NCI-H2196 (cell line): ENCODE results near the gene CHD5.

Source experiments
- DNase-seq: peaks from one replicate; lab custom pipeline; 2025; ENCODE audit not compliant: unreplicated experiment; lab: John Stamatoyannopoulos, UW

CHD5 gene

DNA sequence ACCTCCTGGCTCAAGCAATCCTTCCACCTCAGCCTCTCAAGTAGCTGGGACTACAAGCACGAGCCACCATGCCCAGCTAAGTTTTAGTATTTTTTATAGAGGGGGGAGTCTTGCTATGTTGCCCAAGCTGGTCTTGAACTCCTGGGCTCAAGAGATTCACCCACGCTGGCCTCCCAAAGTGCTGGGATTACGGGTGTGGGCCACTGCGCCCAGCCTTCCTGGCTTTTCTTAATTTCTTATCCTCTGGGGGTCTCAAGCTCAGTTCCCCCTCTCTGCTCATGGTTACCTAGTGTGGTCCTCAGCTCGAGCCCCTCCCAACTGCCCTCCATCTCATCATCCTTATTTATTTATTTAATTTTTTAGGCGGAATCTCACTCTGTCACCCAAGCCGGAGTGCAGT lies 22.1 kb upstream of the CHD5 start:
- no peak for DNase-seq

GRCh38 chr1:6200188-6200809 lies 20.2 kb upstream of the CHD5 start:
- DNase-seq: peak; percentile 21

- DNase-seq: peak; percentile 99
These were observed 19.4 kb upstream of the CHD5 start, which contains the start of gene RPL22 for GRCh38 chr1:6199298-6200187. Gene RPL22, minus strand, starts transcription at chr1:6199595. Its CDS starts 22 bp downstream, at chr1:6199573.

DNA sequence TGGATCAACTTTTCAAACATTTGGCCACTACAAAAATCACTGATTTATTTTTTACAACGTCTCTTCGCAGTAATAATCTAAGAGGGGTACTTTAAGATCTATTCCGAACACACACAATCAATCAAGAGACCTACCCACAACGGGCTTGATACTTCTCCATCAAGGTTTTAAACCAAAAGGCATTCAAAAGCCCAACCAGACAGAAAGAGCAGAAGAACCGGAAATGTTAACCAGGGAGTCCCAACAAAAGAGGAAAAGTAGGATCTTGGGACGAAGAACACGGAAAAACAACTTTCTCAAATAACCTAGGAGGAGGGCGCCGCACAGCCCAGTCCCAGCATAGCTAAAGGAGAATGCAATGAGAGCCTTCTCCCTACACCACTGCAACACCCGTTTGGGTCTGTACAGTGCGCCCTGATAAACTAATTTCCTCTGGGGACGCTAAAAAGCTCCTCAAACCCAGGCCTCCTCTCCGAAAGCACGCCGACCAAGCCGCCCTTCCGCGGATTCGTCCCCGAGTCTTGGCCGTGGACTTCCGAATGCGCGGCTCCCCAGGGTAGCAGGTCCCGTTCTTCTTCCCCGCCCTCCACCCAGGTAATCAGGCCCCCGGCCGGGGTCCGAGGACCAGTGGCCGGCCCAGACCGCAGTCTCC lies 18.7 kb upstream of the CHD5 start:
- DNase-seq: no peak

GRCh38 chr1:6197746-6198427 lies 17.8 kb upstream of the CHD5 start:
- DNase-seq: no peak

DNA sequence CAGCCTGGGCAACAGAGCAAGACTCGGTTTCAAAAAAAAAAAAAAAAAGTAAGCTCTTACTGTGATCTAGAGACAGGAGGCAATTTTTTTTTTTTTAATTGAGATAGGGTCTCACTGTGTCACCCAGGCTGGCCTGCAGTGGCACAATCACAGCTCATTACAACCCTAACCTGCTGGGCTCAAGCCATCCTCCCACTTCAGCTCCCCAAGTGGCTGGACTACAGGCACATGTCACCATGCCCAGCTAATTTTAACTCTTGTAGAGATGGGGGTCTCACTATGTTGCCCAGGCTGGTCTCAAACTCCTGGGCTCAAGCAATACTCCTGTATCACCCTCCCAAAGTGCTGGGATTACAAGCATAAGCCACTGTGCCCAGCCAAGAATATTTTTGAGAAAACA lies 11.8 kb upstream of the CHD5 start:
- no peak for DNase-seq

DNA sequence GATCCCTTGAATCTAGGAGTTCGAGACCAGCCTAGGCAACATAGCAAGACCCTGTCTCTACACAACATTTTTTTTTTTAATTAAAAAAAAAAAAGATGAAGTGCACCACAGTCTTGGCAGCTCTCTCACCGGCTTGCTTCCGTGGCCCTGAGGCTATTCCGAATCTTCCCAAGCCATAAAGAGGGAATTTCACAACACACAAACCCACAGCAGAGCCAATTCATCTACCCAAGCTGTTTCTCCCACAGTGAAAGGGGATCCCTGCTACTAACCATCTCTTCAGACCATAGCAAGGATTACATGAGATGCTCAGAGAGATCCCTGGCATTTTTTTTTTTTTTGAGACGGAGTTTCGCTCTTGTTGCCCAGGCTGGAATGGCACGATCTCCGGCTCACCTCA lies 8.3 kb upstream of the CHD5 start:
- DNase-seq: no peak

DNA sequence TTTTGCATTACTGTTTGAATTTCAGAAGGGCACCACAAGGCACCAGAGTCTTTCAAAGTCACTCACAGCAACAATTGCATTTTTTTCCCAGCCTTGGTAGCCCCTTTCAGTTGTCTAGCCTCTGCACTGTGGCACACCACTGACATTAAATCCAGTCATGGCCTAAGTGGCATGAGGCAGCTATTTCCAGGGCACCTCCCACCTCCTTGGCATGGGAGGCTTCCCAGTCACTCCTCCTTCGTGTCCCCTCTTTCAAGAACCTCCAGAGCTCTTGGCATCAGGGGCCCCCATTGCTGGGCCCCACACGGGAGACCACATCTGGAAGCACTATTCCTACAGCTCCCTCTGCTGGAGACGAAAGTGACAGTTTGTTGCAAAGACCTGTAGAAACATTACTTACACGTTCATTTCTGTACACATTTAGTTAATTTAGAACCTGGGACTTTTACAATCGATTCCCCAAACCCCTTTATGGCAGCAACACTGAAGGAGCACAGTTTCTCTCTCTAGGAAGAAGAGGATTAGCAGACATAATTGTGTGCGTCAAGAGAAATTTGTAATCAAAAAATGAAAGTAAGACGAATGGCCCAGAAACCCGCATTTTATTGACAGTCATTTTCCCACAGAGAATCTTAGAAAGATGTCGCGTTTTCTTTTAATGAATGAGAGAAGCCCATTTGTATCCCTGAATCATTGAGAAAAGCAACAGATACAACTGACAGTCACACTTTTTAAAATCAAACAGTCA lies 5.7 kb upstream of the CHD5 start:
- DNase-seq: peak; percentile 50

DNA sequence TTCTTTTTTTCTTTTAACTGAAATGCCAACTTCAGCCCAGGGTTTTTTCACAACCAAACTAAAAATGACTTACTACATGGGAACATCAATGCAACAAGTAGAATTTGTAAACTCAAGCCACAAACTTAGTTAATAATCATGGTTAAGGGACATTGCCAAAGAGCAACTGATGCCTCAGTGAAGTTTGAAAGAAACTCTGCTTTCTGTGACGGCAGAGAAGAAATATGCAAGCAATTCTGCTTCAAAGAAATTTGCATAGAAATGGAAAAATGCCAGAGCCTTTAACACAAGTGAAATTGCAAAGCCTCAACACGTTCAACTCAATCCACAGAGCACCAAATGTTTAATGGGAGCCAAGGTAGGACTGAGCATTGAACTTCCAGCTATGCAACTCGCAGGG lies 5.0 kb upstream of the CHD5 start:
- DNase-seq: no peak

- no peak for DNase-seq
These were observed 4.1 kb upstream of the CHD5 start for GRCh38 chr1:6184083-6184783.

DNA sequence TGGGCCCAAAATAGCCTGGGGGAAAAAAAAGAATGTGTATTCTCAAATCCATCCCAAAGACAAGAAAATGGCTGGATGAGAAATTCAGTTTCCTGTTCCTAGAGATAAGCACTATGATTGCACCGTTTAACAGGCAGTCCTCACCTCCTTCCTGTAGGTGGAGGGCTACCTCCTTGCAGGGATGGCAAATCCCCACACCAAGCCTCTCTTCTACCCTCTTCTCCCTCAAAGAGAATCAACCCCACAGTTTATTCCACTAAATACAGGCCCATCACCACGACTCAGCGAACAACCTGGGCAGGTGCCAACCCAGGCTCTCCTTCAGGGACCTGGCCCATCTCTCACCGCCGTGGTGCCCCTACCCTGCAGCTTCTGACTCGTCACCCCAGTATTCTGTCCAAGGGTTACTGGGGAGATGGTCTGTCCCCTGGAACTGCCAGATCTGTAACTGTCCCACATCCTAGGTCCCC lies 3.4 kb upstream of the CHD5 start:
- DNase-seq: no peak

DNA sequence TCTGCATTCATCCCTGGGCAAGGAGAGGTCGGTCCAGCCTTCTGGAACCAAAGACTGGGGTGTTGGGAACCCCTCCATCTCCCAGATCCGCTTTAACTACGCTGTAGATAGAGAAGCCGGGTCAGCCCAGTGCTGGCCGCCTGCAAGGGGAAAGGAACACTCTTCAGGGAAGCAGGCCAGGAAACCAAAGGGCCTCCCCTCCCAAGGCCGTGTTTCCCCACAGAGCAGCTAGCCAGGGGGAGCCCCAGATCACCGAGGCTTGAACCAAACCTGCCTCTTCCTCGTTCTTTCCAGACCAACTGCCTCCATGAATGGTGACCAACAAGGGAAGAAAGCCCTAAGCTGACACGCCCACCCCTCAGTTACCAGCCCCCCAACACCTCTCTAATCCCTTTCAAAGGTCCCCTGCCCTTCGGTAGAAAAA lies 1.2 kb upstream of the CHD5 start:
- no peak for DNase-seq

DNA sequence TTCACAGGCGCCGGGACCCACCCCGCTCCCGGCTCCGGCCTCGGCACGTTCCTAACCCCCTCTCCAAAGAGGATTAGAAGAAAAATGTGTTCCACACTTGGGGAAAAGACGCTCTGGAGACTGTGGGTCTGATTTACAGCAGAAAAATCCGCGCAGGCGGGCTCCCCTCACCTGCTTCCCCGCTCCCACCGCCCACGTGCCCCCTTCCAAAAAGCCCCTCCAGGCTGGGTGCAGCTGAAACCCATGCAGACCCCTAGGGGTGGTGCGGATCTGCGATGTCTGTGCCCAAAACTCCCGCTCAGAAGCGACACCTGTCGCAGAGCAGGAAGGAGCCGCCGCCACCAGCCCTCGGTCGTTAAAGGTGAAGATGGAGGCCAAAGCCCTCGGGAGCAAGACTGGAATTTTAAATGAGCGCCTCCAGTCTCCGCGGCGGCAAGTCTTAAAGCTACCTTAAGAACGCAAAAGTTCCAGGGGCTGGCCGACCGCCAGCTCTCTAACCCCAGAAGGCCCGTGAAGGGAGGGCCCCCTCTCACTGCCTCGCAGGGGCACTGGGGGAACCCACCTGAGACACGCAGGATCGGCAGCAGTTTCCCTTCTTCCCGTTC lies 688 bp upstream of the CHD5 start:
- no peak for DNase-seq

DNA sequence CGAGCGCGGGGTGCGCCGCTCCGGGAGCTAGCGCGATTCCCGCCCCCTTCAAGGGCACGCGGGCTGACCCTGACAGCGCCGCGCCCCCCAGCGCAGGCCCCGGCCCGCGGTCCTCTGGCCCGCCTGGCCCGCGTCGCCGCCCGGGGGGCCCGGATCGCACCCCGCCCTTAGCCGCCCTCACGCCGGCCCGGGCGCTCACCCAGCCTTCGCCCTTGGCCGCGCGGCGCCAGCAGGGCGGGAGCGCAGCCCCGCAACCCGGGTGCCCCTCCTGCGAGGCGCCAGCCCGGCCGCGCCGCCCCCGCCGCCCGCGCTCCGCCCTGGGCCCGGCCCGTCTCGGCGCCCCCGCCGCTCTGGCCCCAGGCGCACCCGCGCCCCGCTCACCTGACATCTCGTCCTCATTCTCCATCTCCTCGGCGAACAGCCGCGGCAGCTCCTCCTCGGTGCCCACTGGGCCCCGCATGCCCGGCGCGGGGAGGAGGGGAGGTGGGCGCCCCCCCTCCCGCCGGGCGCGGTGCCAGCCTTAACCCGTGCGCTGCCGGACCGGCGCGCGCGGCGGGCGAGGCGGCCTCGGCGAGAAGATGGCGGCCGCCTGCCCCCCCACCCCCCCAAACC lies 451 bp downstream of the CHD5 start:
- peak; percentile 31 for DNase-seq

- DNase-seq: no peak
These were observed 1.2 kb downstream of the CHD5 start for GRCh38 chr1:6178751-6179563.

DNA sequence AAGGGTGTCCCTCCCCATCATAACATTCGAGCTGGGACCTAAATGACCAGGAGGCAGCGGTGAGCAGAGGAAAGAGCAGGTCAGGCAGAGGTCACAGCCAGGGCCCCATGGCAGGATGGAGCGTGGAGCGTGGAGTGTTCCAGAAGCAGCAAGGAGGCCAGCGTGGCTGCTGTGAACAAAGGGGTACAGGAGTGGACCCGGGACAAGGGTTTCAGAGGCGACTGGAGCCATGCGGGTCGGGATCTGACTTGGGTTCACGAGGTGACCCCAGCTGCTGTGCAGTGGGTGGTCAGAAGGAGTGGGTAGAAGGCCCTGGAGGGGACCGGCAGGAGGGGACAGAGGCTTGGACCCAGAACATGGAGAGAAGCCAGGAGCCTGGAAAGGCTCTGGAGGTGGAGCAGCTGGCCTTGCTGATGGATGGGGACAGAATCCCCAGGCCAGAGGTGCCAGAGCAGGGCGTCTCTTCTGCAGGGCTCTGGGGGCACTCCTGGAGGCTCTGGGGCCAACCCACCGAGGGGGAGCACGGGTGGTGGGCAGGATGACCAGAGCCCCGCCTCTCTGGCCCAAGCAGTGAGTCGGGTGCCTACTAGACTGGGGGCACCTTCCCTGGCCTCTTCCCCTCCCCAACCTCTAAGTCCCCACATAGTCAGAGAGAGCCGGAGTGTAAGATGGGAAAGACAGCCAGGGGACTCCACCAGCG lies 2.3 kb downstream of the CHD5 start:
- DNase-seq: no peak

GRCh38 chr1:6176779-6177178 lies 3.3 kb downstream of the CHD5 start:
- no peak for DNase-seq

- DNase-seq: no peak
These were observed 4.7 kb downstream of the CHD5 start for GRCh38 chr1:6175411-6175828.
